GM12875 (cell line): ENCODE results near the gene UGT1A1.

Experiments used
- H3K4me3 ChIP-seq: one replicate; pipeline ENCODE4 v1.5.1; 2011; ENCODE audit warnings: low read depth, low read length, control low read depth
- TF ChIP-seq, protein P1 (sequence below): IDR thresholded peaks from 2 replicates; pipeline ENCODE4 v1.5.1; 2011; ENCODE audit warnings: low read depth, mild to moderate bottlenecking, control low read depth, inconsistent platforms, low read length, moderate library complexity, borderline replicate concordance; ENCODE audit not compliant: insufficient read depth

UGT1A1 gene

GRCh38 chr2:233760043-233760442 is at the start of gene UGT1A1:
TSS of gene UGT1A1 (plus strand) at chr2:233760270. CDS start at chr2:233760288, 18 bp downstream.
- TF ChIP-seq, protein P1, sequence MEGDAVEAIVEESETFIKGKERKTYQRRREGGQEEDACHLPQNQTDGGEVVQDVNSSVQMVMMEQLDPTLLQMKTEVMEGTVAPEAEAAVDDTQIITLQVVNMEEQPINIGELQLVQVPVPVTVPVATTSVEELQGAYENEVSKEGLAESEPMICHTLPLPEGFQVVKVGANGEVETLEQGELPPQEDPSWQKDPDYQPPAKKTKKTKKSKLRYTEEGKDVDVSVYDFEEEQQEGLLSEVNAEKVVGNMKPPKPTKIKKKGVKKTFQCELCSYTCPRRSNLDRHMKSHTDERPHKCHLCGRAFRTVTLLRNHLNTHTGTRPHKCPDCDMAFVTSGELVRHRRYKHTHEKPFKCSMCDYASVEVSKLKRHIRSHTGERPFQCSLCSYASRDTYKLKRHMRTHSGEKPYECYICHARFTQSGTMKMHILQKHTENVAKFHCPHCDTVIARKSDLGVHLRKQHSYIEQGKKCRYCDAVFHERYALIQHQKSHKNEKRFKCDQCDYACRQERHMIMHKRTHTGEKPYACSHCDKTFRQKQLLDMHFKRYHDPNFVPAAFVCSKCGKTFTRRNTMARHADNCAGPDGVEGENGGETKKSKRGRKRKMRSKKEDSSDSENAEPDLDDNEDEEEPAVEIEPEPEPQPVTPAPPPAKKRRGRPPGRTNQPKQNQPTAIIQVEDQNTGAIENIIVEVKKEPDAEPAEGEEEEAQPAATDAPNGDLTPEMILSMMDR: no peak
- no peak within 1 kb of the TSS for H3K4me3 ChIP-seq

DNA sequence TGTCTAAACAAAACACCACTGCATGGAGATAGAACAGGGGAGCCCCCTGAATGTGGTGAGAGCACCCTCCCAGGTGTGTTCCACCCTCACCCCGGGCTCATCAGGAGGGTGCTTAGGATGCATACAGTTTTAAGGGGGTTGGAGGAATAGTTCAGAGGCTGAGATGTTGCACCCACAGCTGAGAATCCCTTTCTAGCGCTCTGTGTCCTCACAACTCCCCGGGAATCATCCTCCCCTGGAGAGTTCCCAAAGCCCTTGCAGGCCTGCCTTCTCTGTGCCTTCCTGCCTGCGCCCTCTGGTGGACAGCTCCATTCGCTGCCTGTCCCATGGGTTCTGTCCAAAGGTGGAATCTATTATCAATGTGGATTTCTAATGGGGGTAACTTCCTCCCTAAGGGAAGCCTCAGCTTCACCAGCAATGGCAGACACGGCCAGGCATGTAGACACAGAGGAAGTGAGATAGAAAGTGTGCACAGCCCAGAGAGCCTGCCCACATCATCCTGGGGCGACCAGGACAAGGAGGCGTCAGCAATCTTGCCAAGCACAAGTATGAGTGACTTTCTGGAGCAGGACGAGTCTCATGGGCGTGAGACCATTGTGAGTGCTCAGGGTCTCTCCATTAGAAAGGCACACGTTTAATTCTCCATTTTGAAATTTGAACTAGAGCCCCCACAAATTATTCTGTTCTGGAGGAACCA is 48.6 kb upstream of the UGT1A1 start:
- H3K4me3 ChIP-seq: no peak overlapping the region
- TF ChIP-seq, protein P1: peak; percentile 93

DNA sequence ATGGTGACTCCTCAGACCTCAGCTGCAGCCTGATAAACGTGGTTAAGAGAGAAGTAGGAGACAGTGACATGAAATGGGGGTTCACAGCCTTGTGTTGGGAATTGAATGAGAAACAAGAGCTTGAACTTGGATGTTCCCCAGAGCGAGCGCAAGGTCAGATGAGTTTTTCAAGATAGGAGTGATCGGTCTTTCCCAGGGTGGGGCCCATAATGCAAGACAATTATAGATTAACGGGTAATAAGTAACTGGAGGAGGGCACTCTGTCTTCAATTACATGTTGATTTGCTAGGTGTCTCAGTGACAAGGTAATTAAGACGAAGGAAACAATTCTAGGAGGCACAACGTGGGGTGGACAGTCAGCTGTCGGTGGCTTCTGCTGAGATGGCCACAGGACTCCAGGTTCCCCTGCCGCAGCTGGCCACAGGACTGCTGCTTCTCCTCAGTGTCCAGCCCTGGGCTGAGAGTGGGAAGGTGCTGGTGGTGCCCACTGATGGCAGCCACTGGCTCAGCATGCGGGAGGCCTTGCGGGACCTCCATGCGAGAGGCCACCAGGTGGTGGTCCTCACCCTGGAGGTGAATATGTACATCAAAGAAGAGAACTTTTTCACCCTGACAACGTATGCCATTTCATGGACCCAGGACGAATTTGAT is 47.3 kb upstream of the UGT1A1 start, which contains the start of gene UGT1A5:
TSS of gene UGT1A5 (plus strand) at position 297 of the 651 bp plus-strand sequence. CDS start at position 382, 85 bp downstream.
- no peak within 1 kb of the TSS for H3K4me3 ChIP-seq
- TF ChIP-seq, protein P1: no peak

DNA sequence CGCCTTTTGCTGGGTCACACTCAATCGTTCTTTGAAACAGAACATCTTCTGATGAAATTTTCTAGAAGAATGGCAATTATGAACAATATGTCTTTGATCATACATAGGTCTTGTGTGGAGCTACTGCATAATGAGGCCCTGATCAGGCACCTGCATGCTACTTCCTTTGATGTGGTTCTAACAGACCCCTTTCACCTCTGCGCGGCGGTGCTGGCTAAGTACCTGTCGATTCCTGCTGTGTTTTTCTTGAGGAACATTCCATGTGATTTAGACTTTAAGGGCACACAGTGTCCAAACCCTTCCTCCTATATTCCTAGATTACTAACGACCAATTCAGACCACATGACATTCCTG is 46.8 kb upstream of the UGT1A1 start:
- TF ChIP-seq, protein P1: no peak

DNA sequence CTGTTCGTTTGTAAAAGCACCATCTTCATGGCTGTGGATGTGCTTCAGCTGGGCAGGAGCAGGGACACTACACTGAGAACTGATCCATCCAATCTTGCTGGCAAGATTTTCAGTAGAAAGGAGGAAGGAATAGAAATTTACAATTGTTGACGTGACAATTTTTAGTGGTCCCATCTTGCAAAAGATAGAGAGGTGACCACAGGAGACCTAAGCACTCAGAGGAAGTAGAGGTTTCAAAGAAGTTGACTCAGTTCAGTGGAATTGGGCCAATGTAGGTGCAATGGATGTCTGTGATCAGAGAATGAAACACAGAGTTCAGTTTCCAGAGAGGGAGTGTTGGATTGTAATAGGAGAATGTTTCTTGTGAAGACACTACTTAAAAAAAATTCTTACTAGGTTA is 45.9 kb upstream of the UGT1A1 start:
- H3K4me3 ChIP-seq: no peak overlapping the region
- TF ChIP-seq, protein P1: no peak

More for the DNA sequence above, 46.8 kb upstream of the UGT1A1 start:
- no peak overlapping the region for H3K4me3 ChIP-seq

GRCh38 chr2:233718552-233718951 is 41.5 kb upstream of the UGT1A1 start, which contains the start of gene UGT1A4:
TSS of gene UGT1A4 (plus strand) at chr2:233718736. CDS start at chr2:233718821, 85 bp downstream.
- H3K4me3 ChIP-seq: no peak within 1 kb of the TSS
- TF ChIP-seq, protein P1: no peak
